Measurements from ENCODE around the gene EPSTI1.

EPSTI1 gene

DNA sequence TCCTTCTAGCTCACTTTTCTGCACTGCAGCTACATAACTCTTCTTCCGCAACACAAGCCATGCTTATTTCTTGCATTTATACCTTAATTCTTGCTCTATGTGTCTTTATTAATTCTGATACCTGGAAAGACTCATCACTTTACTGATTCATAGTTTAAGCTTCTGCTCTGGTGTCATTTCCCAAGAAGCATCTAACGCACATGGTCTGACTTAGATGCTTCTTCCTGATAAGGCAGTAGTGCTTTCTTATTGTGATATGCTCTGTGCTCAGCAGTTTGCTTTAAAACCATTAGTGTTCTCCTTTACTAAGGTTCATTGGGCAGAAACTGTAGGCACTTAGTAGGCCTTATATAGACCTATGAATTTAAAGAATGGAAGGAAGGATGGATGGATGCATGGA, 66.4 kb downstream of the EPSTI1 start:
- TF ChIP-seq, protein P1, sequence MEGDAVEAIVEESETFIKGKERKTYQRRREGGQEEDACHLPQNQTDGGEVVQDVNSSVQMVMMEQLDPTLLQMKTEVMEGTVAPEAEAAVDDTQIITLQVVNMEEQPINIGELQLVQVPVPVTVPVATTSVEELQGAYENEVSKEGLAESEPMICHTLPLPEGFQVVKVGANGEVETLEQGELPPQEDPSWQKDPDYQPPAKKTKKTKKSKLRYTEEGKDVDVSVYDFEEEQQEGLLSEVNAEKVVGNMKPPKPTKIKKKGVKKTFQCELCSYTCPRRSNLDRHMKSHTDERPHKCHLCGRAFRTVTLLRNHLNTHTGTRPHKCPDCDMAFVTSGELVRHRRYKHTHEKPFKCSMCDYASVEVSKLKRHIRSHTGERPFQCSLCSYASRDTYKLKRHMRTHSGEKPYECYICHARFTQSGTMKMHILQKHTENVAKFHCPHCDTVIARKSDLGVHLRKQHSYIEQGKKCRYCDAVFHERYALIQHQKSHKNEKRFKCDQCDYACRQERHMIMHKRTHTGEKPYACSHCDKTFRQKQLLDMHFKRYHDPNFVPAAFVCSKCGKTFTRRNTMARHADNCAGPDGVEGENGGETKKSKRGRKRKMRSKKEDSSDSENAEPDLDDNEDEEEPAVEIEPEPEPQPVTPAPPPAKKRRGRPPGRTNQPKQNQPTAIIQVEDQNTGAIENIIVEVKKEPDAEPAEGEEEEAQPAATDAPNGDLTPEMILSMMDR (conservative IDR thresholded peaks at IDR 0.05; ENCODE audit: low read length) = no peak
- DNase-seq (ENCODE audit: low read depth) = no peak
- no peak overlapping the region for H3K4me3 ChIP-seq (ENCODE audit: low read length)

DNA sequence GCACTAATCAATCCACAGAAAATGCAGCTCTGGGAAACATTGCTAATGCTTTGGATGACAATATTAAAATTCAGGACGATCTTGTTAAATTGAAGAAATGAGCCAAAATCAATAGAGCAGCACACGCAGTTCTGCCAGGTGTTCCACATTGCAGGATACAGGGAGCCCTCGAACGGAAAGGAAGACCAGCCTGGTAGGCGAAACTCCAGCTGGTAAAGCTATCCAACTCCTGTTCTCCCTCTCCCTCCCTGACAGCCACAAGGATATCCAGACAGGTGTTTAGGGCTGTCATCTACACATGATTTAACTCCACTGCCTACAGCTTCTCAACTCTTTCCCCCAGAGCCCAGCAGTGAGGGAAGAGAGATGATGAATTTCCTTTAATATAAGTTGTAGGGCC, 67.7 kb downstream of the EPSTI1 start:
- DNase-seq (ENCODE audit: low read depth) = no peak

DNA sequence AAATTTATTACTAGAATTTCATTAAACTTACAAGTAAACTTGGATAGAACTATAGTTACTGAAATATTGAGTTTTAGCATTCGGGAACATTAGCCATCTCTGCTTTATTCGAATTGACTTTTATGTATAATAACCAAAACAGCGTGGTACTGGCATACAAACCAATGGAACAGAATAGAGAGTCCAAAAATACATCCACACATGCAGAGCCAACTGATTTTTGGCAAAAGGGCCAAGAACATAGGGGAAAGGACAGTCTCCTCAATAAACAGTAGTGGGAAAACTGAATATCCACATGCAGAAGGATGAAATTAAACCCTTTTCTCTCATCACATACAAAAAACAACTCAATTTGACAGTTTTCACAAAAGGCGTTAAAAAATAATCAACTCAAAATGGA, 84.3 kb downstream of the EPSTI1 start:
- TF ChIP-seq, protein P1 (conservative IDR thresholded peaks at IDR 0.05; ENCODE audit: low read length) = no peak
- H3K4me3 ChIP-seq (ENCODE audit: low read length) = no peak overlapping the region
- DNase-seq (ENCODE audit: low read depth) = no peak

More for the DNA sequence above, 67.7 kb downstream of the EPSTI1 start:
- TF ChIP-seq, protein P1 (conservative IDR thresholded peaks at IDR 0.05; ENCODE audit: low read length) = no peak
- H3K4me3 ChIP-seq (ENCODE audit: low read length) = no peak overlapping the region

DNA sequence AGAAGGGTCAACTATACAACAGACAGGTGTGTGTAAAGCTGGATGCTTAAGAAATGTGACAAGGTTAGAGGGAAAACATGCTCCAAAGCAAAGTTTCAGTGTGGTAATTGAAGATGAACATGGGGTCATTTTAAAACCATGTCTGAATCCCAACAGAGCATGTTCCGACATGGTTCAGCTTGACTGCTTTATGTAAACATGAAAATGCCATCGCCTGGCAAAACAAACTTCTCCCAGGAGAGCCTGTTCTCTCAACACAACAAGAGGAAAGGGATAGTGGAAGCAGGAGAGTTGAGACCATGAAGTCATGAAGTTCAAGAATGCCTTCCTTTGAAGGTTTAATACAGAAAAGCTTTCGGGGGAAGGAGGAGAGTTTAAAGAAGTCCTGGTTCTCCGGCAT, 85.8 kb downstream of the EPSTI1 start:
- no peak for DNase-seq (ENCODE audit: low read depth)
- no peak overlapping the region for H3K4me3 ChIP-seq (ENCODE audit: low read length)
- TF ChIP-seq, protein P1 (conservative IDR thresholded peaks at IDR 0.05; ENCODE audit: low read length) = no peak

DNA sequence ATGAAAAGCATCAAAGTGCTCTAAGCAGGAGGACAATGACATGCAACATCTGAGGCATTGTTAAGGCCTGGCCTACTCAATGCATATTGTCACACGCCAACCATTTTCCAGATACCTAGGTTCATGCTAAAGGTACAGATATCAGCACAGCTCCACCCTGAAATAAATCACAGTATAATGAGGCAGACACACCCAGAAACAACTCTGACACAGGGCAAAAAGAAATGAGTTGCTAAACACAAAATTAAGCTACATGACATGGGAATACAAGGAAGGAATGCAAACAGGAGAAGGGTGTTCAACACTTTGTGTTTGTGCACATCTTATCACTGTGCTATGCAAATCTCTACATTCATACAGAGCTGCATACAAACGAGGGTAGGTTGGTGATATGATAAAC, 86.5 kb downstream of the EPSTI1 start:
- TF ChIP-seq, protein P1 (conservative IDR thresholded peaks at IDR 0.05; ENCODE audit: low read length) = no peak
- H3K4me3 ChIP-seq (ENCODE audit: low read length) = no peak overlapping the region
- DNase-seq (ENCODE audit: low read depth) = no peak

DNA sequence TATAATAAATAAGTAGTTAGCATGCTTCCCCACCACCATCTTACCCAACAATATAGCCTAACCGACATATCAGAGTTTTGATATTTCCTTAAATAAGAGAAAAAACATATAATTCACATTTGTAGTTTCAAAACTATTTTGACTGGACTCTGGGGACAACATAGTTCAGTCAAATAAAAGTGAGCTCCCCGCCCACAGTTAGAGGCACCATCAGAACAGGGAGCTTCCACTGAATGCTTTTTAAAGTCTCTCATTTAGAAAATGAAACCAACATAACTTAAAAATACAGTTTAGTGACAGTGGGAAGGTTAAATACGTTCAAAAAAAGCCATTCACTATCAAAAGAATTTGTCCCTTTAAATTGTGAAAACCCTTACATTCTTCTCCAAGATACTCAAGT, 92.8 kb downstream of the EPSTI1 start:
- TF ChIP-seq, protein P1 (conservative IDR thresholded peaks at IDR 0.05; ENCODE audit: low read length) = no peak

DNA sequence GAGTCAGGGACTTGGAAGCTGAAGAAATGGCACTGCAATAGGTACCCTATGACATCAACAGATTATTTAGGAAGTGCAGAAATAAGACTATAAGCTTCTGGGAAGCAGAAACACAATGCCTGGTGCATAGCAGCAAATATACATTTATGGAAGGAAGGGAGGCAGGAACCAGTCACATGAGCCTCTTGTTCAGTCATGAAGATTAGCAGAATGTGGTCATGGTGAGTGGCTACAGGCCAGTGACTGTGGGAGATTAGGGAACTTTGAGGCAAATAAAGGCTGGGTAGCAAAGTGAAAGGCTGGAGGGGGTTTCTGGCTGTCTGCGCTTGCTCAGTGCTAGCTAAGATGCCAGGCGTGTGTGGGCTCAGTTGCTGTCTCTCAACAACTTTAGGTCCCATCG, 96.3 kb downstream of the EPSTI1 start:
- H3K4me3 ChIP-seq (ENCODE audit: low read length) = no peak overlapping the region
- no peak for DNase-seq (ENCODE audit: low read depth)
- TF ChIP-seq, protein P1 (conservative IDR thresholded peaks at IDR 0.05; ENCODE audit: low read length) = no peak

More for the DNA sequence above, 92.8 kb downstream of the EPSTI1 start:
- DNase-seq (ENCODE audit: low read depth) = no peak
- no peak overlapping the region for H3K4me3 ChIP-seq (ENCODE audit: low read length)
